ENCODE results near the gene QRICH1.

The QRICH1 gene

DNA sequence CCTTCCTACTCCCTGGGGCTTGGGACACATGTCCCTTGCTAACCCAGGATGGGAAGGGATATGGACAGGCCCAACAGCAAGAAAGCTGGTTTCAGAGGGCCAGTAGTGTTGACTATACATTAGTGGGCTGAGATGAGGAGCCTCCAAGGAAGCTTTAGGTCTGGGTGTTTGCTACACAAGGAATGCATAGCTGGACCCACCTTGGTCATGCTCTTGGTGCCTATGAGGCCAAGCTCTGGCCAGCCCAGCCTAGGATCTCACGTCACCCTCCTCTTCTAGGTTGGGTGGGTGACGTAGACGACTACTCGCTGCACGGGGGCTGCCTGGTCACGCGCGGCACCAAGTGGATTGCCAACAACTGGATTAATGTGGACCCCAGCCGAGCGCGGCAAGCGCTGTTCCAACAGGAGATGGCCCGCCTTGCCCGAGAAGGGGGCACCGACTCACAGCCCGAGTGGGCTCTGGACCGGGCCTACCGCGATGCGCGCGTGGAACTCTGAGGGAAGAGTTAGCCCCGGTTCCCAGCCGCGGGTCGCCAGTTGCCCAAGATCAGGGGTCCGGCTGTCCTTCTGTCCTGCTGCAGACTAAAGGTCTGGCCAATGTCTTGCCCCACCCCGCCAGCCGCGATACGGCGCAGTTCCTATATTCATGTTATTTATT lies 87.3 kb downstream of the QRICH1 start:
- peaks cover 39% of the 10 kb centered on the region for H3K79me2 ChIP-seq (ENCODE audit: control insufficient read depth, low read length)
- H3K9me2 ChIP-seq (replicated peaks; ENCODE audit: control insufficient read depth, low read length) = no peaks in the 10 kb centered on the region
- peaks cover 18% of the 10 kb centered on the region for H3K4me1 ChIP-seq (ENCODE audit: control insufficient read depth, low read length)
- no peak overlapping the region for H3K27ac ChIP-seq (ENCODE audit: low read depth, low read length)
- no peaks in the 10 kb centered on the region for H3F3A ChIP-seq (ENCODE audit: control insufficient read depth, insufficient read depth)
- peak overlapping the region; percentile 87 for H3K4me2 ChIP-seq (ENCODE audit: low read length)
- peak overlapping the region; percentile 90 for H3K4me3 ChIP-seq (ENCODE audit: low read length)
- peaks cover 13% of the 10 kb centered on the region for H3K36me3 ChIP-seq (ENCODE audit: control insufficient read depth, low read length)
- no peaks in the 10 kb centered on the region for H3K9me3 ChIP-seq (ENCODE audit: control insufficient read depth, insufficient read depth, low read length)
- TF ChIP-seq EZH2phosphoT487 (IDR thresholded peaks at IDR 0.05; ENCODE audit: borderline replicate concordance, low read length) = no peak
- TF ChIP-seq, protein P1, sequence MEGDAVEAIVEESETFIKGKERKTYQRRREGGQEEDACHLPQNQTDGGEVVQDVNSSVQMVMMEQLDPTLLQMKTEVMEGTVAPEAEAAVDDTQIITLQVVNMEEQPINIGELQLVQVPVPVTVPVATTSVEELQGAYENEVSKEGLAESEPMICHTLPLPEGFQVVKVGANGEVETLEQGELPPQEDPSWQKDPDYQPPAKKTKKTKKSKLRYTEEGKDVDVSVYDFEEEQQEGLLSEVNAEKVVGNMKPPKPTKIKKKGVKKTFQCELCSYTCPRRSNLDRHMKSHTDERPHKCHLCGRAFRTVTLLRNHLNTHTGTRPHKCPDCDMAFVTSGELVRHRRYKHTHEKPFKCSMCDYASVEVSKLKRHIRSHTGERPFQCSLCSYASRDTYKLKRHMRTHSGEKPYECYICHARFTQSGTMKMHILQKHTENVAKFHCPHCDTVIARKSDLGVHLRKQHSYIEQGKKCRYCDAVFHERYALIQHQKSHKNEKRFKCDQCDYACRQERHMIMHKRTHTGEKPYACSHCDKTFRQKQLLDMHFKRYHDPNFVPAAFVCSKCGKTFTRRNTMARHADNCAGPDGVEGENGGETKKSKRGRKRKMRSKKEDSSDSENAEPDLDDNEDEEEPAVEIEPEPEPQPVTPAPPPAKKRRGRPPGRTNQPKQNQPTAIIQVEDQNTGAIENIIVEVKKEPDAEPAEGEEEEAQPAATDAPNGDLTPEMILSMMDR (IDR thresholded peaks at IDR 0.05; ENCODE audit: low read depth, low read length, poor library complexity, severe bottlenecking) = no peak
- peaks cover 6% of the 10 kb centered on the region for H4K20me1 ChIP-seq (ENCODE audit: control insufficient read depth, insufficient read depth, low read depth, low read length)
- no peaks in the 10 kb centered on the region for H3K27me3 ChIP-seq (ENCODE audit: control insufficient read depth, low read length)

GRCh38 chr3:49005998-49006397 lies 87.9 kb downstream of the QRICH1 start:
- no peaks in the 10 kb centered on the region for H3K9me3 ChIP-seq (ENCODE audit: control insufficient read depth, insufficient read depth, low read length)
- H3K27ac ChIP-seq (ENCODE audit: low read depth, low read length) = no peak overlapping the region
- no peaks in the 10 kb centered on the region for H3K27me3 ChIP-seq (ENCODE audit: control insufficient read depth, low read length)
- TF ChIP-seq EZH2phosphoT487 (IDR thresholded peaks at IDR 0.05; ENCODE audit: borderline replicate concordance, low read length) = no peak
- TF ChIP-seq, protein P1 (IDR thresholded peaks at IDR 0.05; ENCODE audit: low read depth, low read length, poor library complexity, severe bottlenecking) = no peak
- H3F3A ChIP-seq (ENCODE audit: control insufficient read depth, insufficient read depth) = no peaks in the 10 kb centered on the region
- peaks cover 6% of the 10 kb centered on the region for H4K20me1 ChIP-seq (ENCODE audit: control insufficient read depth, insufficient read depth, low read depth, low read length)
- peaks cover 10% of the 10 kb centered on the region for H3K36me3 ChIP-seq (ENCODE audit: control insufficient read depth, low read length)
- peak overlapping the region; percentile 87 for H3K4me2 ChIP-seq (ENCODE audit: low read length)
- no peaks in the 10 kb centered on the region for H3K9me2 ChIP-seq (replicated peaks; ENCODE audit: control insufficient read depth, low read length)
- peaks cover 34% of the 10 kb centered on the region for H3K79me2 ChIP-seq (ENCODE audit: control insufficient read depth, low read length)
- peaks cover 18% of the 10 kb centered on the region for H3K4me1 ChIP-seq (ENCODE audit: control insufficient read depth, low read length)
- peak overlapping the region; percentile 90 for H3K4me3 ChIP-seq (ENCODE audit: low read length)

DNA sequence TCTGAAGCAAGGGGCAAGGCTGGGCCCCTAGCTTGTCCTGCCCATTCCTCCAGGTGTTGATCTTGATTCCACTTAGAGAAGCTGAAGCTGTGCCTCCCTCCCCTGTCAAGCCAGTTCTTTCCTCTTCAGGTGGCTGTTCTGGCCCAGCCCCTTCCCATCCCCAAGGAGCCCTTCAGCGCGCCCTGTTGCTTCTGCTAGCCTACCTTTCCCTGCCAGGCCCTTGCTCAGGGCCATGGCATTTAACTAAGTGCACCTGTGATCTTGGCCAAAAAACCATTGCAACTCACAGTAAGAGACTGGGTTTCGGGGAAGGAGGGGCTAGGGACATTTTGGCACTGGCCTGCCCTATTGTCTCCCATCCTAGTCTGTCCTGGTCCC lies 88.6 kb downstream of the QRICH1 start:
- Histone ChIP-seq H3K4me3 (ENCODE audit: low read length) (no peak overlapping the region), H3K4me2 (ENCODE audit: low read length) (no peak overlapping the region), H3K27me3 (ENCODE audit: control insufficient read depth, low read length) (no peaks in the 10 kb centered on the region), H3K9me3 (ENCODE audit: control insufficient read depth, insufficient read depth, low read length) (no peaks in the 10 kb centered on the region), H3K4me1 (ENCODE audit: control insufficient read depth, low read length) (peaks cover 18% of the 10 kb centered on the region), H3F3A (ENCODE audit: control insufficient read depth, insufficient read depth) (no peaks in the 10 kb centered on the region), H3K27ac (ENCODE audit: low read depth, low read length) (no peak overlapping the region), H4K20me1 (ENCODE audit: control insufficient read depth, insufficient read depth, low read depth, low read length) (peaks cover 6% of the 10 kb centered on the region), H3K36me3 (ENCODE audit: control insufficient read depth, low read length) (peaks cover 10% of the 10 kb centered on the region), H3K9me2 (replicated peaks; ENCODE audit: control insufficient read depth, low read length) (no peaks in the 10 kb centered on the region), H3K79me2 (ENCODE audit: control insufficient read depth, low read length) (peaks cover 30% of the 10 kb centered on the region)
- TF ChIP-seq, protein P1 (IDR thresholded peaks at IDR 0.05; ENCODE audit: low read depth, low read length, poor library complexity, severe bottlenecking) = no peak
- TF ChIP-seq EZH2phosphoT487 (IDR thresholded peaks at IDR 0.05; ENCODE audit: borderline replicate concordance, low read length) = no peak

All from DOHH2 (cell line).